Gastroesophageal sphincter (tissue), 3 donors: Measurements from ENCODE around the gene AMER3.

Experiments
- POLR2AphosphoS5 ChIP-seq: sonication (generic); formaldehyde crosslinking; IDR thresholded peaks from one replicate; pipeline ENCODE4 v1.6.1; 2017; ENCODE audit warnings: antibody characterized with exemption
- TF ChIP-seq, protein P1 (sequence below), 4 experiments: fragments of 200-600 bp in 2 of 4; fragments of 450-650 bp in 2 of 4; sonication (generic) in 1 of 4; IDR thresholded peaks; one replicate each; pipeline ENCODE4 v1.5.1; 2017 to 2019; ENCODE audit warnings: antibody characterized with exemption in 4 of 4, mild to moderate bottlenecking in 2 of 4, moderate library complexity in 2 of 4

GRCh38 chr2:130786076-130786475 lies 30.7 kb downstream of the AMER3 start:
- TF ChIP-seq, protein P1, sequence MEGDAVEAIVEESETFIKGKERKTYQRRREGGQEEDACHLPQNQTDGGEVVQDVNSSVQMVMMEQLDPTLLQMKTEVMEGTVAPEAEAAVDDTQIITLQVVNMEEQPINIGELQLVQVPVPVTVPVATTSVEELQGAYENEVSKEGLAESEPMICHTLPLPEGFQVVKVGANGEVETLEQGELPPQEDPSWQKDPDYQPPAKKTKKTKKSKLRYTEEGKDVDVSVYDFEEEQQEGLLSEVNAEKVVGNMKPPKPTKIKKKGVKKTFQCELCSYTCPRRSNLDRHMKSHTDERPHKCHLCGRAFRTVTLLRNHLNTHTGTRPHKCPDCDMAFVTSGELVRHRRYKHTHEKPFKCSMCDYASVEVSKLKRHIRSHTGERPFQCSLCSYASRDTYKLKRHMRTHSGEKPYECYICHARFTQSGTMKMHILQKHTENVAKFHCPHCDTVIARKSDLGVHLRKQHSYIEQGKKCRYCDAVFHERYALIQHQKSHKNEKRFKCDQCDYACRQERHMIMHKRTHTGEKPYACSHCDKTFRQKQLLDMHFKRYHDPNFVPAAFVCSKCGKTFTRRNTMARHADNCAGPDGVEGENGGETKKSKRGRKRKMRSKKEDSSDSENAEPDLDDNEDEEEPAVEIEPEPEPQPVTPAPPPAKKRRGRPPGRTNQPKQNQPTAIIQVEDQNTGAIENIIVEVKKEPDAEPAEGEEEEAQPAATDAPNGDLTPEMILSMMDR (IDR thresholded peaks at IDR 0.05), result no peak
- no peak for TF ChIP-seq POLR2AphosphoS5
